DOHH2 (cell line): ENCODE measurements around the gene SFI1.

ENCODE experiments used
- EZH2phosphoT487 ChIP-seq: fragments of 200-600 bp; sonication (generic); IDR thresholded peaks from 2 replicates; pipeline ENCODE4 v1.6.1; 2017; ENCODE audit warnings: borderline replicate concordance, mild to moderate bottlenecking, antibody characterized with exemption, low read length, moderate library complexity, mixed read lengths
- TF ChIP-seq, protein P1 (sequence below): fragments of 200-600 bp; sonication (generic); IDR thresholded peaks from one replicate; pipeline ENCODE4 v1.5.1; 2014; ENCODE audit warnings: antibody characterized with exemption, mild to moderate bottlenecking, low read depth, low read length; ENCODE audit not compliant: poor library complexity, severe bottlenecking

DNA sequence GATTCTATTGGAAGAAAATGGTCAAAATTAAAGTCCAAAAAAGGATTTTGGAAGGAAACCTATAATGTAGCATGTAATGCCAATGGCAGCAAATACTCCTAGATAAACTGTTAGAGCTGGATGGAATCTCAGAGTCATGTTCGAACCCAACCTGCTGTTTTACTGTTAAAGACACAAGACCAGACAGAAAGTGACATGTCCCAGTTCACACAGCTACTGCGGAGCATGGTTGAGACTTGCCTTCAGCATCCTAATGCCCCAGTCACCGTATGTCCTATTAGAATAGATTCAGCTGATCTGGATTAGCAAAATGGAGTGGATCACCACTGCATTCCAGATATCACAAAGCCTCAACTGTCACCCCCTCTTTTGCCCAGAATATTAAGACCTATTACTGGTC lies 150.7 kb downstream of the SFI1 start:
- TF ChIP-seq, protein P1, sequence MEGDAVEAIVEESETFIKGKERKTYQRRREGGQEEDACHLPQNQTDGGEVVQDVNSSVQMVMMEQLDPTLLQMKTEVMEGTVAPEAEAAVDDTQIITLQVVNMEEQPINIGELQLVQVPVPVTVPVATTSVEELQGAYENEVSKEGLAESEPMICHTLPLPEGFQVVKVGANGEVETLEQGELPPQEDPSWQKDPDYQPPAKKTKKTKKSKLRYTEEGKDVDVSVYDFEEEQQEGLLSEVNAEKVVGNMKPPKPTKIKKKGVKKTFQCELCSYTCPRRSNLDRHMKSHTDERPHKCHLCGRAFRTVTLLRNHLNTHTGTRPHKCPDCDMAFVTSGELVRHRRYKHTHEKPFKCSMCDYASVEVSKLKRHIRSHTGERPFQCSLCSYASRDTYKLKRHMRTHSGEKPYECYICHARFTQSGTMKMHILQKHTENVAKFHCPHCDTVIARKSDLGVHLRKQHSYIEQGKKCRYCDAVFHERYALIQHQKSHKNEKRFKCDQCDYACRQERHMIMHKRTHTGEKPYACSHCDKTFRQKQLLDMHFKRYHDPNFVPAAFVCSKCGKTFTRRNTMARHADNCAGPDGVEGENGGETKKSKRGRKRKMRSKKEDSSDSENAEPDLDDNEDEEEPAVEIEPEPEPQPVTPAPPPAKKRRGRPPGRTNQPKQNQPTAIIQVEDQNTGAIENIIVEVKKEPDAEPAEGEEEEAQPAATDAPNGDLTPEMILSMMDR, result no peak
- no peak for TF ChIP-seq EZH2phosphoT487
